Activated naive CD8-positive, alpha-beta T cell treated with anti-CD3 and anti-CD28 coated beads for 36 hours (primary cell): ENCODE data around the gene SDE2. TPM values are rescaled to one million over a fixed set of nuclear protein-coding genes. Genes with fewer than 3 reads are reported as not detected.
"Not testable (repeated sequence)": the region's sequence is repeated elsewhere in the genome, so short reads cannot be mapped to it uniquely, and the experiment has no call there.

Source experiments
- DNase-seq: peaks from one replicate; pipeline ENCODE4 v3.0.0; 2021
- H3K27ac Mint-ChIP-seq: one replicate; pipeline ENCODE4 v1.8.0; 2022; ENCODE audit warnings: mild to moderate bottlenecking, moderate library complexity, mixed read lengths
- H3K27me3 Mint-ChIP-seq: one replicate; pipeline ENCODE4 v1.8.0; 2022; ENCODE audit warnings: mild to moderate bottlenecking, mixed read lengths
- H3K36me3 Mint-ChIP-seq: one replicate; pipeline ENCODE4 v1.8.0; 2021; ENCODE audit warnings: mild to moderate bottlenecking, mixed read lengths
- H3K4me1 Mint-ChIP-seq: one replicate; pipeline ENCODE4 v1.8.0; 2021; ENCODE audit warnings: mixed read lengths
- H3K4me3 Mint-ChIP-seq: one replicate; pipeline ENCODE4 v1.8.0; 2022; ENCODE audit warnings: mild to moderate bottlenecking, moderate library complexity, mixed read lengths
- H3K9me3 Mint-ChIP-seq: one replicate; pipeline ENCODE4 v1.8.0; 2022; ENCODE audit warnings: mixed read lengths
- total RNA-seq, 2 experiments: library from RNA; stranded (reverse); gene quantifications; one replicate each; pipeline ENCODE4 v1.2.3, GENCODE V29; 2021

SDE2 gene
- total RNA-seq, 2 experiments from 2014 or later, result 20.0 to 21.2 TPM

DNA sequence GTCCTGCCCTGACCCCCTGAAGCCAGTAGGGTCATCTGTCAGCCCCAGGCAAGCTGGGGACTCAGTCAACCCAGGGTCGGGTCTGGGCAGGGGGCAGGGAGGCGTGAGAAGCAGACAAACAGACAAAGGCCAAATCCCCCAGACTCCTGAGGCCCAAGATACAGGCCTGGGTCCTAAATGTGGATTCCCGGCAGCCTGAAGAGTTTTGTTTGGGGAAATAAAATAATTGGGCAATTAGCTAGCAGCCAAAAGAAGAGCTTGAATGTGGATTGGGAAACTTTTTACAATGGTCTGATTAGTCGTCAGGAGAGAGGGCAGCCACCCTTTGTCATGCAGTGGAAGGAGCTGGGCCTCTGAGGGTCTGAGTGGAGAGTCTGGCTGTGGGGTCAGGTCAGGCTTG, 53.6 kb downstream of the SDE2 start:
- no peaks in the 10 kb centered on the region for H3K36me3 Mint-ChIP-seq
- DNase-seq, result no peak
- H3K4me1 Mint-ChIP-seq, result peaks cover 11% of the 10 kb centered on the region
- no peaks in the 10 kb centered on the region for H3K27me3 Mint-ChIP-seq
- no peak overlapping the region for H3K4me3 Mint-ChIP-seq
- no peaks in the 10 kb centered on the region for H3K9me3 Mint-ChIP-seq
- no peak overlapping the region for H3K27ac Mint-ChIP-seq

DNA sequence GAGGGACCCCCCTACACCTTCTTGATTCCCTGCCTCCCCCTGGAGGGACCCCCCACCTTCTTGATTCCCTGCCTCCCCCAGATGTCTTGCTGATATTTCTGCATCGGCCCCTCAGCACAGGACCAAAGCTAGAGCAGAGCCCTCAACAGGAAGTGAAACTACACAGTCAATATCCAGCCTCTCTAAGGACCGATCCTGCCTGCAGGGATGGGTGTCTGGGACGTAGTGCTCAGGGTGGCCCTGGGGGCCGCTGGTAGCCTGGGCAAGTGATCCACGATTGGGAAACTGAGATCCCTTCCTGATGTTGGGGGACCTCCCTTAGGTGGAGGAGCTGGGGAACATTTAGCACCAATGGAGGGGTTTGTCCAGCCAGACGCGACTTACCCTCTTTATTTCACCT, 54.2 kb downstream of the SDE2 start:
- no peaks in the 10 kb centered on the region for H3K9me3 Mint-ChIP-seq
- no peak overlapping the region for H3K4me3 Mint-ChIP-seq
- H3K27me3 Mint-ChIP-seq, result no peaks in the 10 kb centered on the region
- no peaks in the 10 kb centered on the region for H3K36me3 Mint-ChIP-seq
- H3K4me1 Mint-ChIP-seq, result peaks cover 11% of the 10 kb centered on the region
- no peak overlapping the region for H3K27ac Mint-ChIP-seq
- no peak for DNase-seq

DNA sequence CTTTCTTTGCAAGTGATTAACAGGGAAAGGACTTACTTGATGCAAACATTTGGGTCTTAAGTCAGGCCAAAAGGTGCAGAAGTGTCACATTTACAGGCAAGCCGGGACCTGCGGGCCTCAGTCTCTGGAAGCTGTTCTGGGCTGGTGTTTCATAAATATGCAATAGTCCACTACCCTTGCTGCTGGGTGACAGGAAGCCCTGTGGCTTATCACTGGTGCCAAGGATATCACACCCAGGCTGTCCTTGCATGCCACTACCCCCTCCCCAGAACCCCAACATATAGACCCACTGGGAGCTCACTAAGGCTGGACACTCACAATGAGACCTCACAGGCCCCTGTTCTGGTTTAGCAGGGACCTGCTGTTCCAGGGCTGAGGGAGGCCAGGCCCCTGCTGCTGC, 54.8 kb downstream of the SDE2 start:
- H3K4me1 Mint-ChIP-seq, result peaks cover 11% of the 10 kb centered on the region
- H3K27ac Mint-ChIP-seq, result no peak overlapping the region
- no peaks in the 10 kb centered on the region for H3K36me3 Mint-ChIP-seq
- no peak for DNase-seq
- H3K9me3 Mint-ChIP-seq, result no peaks in the 10 kb centered on the region
- no peaks in the 10 kb centered on the region for H3K27me3 Mint-ChIP-seq
- H3K4me3 Mint-ChIP-seq, result no peak overlapping the region

DNA sequence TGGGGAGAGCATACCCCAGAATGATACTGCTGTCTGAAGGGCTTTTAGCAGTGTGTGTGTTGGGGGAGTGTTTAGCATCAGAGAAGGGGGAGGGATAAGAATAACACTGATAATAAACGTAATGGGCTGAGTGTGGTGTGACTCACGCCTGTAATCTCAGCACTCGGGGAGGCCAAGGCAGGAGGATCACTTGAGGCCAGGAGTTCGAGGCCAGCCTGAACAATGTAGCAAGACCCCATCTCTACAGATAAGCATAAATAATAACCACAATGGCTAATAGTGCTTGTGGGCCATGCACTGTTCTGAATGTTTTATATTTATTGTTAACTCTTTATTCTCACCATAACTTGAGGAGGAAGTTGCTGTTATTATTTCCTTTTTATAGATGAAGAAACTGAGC, 55.6 kb downstream of the SDE2 start:
- Mint-ChIP-seq H3K4me3 (no peak overlapping the region), H3K4me1 (peaks cover 11% of the 10 kb centered on the region), H3K27me3 (no peaks in the 10 kb centered on the region), H3K27ac (no peak overlapping the region), H3K9me3 (no peaks in the 10 kb centered on the region), H3K36me3 (no peaks in the 10 kb centered on the region)
- no peak for DNase-seq

DNA sequence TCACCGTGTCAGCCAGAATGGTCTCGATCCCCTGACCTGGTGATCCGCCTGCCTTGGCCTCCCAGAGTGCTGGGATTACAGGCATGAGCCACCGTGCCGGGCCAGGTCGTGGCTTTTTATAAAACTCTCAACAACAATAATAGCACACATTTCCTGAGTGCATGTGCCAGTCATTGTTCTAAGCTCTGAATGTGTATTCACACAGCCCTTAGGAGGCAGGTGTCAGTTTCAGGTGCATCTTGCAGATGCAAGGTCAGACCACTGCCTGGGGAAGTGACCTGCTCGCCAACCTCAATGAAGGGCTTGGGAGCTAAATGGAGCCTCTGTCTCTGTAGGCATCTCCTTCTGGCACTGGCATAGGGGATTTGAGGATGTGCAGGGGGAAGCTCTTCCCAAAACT, 56.6 kb downstream of the SDE2 start:
- no peak for DNase-seq
- Mint-ChIP-seq H3K27me3 (no peaks in the 10 kb centered on the region), H3K27ac (no peak overlapping the region), H3K4me1 (peaks cover 11% of the 10 kb centered on the region), H3K4me3 (no peak overlapping the region), H3K9me3 (no peaks in the 10 kb centered on the region), H3K36me3 (no peaks in the 10 kb centered on the region)

DNA sequence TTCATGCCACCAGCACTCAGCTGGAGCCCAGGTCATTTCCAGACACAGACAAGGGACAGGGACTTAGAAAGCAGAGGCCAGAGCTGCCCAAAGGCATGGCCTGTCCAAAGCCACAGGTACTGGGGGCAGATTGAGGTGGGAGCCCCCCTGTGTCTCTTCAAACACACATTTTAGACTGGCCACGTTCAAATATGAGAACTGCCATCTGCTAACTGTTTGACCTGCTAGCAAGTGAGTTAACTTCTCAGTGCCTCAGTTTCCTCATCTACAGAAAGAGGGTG, 57.3 kb downstream of the SDE2 start:
- no peak overlapping the region for H3K27ac Mint-ChIP-seq
- no peak overlapping the region for H3K4me3 Mint-ChIP-seq
- DNase-seq, result no peak
- H3K27me3 Mint-ChIP-seq, result no peaks in the 10 kb centered on the region
- no peaks in the 10 kb centered on the region for H3K9me3 Mint-ChIP-seq
- H3K36me3 Mint-ChIP-seq, result no peaks in the 10 kb centered on the region
- peaks cover 11% of the 10 kb centered on the region for H3K4me1 Mint-ChIP-seq

DNA sequence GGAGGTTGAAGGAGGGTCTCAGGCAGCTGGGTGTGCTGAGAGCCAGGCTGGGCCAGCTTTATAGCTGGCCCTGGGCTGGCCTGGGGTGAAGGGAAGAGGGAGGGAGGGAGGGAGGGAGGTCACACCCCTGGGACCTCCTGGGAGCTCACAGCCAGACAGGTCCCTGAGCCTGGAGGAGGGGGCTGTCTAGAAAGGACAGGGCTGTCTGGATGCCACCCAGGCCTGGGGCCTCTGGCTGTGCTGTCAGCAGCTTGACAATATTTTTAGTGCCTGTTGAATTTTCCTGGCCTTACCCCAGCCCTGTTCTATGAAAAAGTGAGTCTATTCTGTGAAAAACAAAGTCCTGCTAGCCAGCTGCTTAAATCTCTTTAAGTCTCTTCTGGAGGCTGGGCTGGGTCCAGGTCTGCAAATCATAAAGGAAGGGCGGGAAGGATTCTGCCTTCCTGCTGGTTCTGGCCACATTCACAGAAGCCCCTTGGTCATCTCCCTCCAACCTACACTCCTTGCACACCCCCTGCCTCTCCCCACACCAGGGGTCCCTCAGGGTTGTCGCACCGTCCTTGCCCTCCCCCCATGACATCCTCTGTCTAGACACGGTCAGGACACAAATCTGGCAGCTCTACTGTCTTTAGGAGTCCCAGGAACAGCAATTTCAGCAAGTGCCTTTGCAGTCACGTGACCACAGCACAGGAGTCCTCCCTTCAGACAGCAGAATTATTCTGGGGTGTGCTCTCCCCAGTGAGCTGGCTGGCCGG, 57.8 kb downstream of the SDE2 start, which contains the start of gene LEFTY2:
TSS of gene LEFTY2 (minus strand) at position 34 of the 755 bp plus-strand sequence. CDS start 80 bp downstream, outside the sequence.
- Mint-ChIP-seq H3K4me1 (peaks cover 11% of the 10 kb centered on the region), H3K9me3 (no peaks in the 10 kb centered on the region), H3K27me3 (no peaks in the 10 kb centered on the region), H3K27ac (no peak within 1 kb of the TSS), H3K4me3 (no peak within 1 kb of the TSS), H3K36me3 (no peaks in the 10 kb centered on the region)
- DNase-seq, result no peak

DNA sequence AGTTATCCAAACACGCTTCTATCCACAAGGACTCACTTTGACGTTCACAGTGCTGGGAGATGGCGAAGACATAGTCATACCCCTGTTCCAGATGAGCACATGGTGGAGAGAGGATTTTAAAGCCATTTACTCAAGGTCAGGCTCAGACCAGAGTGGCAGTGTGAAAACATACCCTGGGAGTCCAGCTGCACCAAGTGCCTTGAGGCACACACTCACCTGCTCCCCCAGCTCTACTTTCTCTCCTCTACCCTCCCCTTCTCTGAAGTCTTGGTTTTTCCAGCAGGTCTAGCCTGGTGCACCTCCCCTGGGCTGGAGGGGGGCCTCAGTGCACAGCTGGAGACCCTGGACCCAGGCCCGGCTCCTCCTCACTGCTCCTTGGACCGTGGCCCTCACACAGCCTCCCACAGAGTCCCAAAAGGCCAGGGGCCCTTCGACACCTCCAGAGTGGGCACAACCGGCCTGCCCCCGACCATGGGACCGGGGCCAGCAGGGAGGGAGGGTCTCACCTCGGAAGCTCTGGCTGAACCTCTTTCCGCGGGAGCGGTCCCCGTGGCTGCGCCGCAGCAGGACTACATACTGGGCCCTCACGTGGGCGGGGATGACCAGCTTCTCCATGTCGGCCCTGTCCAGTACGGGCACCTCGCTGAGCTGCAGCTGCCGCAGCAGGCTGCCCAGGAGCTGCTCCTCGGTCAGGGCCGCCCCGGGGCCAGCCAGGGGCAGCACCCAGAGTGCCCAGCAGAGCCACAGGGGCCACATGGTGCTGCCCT, 58.6 kb downstream of the SDE2 start:
- Mint-ChIP-seq H3K9me3 (no peaks in the 10 kb centered on the region), H3K27ac (no peak overlapping the region), H3K36me3 (no peaks in the 10 kb centered on the region), H3K4me1 (peaks cover 11% of the 10 kb centered on the region), H3K27me3 (no peaks in the 10 kb centered on the region), H3K4me3 (no peak overlapping the region)
- DNase-seq, result no peak

DNA sequence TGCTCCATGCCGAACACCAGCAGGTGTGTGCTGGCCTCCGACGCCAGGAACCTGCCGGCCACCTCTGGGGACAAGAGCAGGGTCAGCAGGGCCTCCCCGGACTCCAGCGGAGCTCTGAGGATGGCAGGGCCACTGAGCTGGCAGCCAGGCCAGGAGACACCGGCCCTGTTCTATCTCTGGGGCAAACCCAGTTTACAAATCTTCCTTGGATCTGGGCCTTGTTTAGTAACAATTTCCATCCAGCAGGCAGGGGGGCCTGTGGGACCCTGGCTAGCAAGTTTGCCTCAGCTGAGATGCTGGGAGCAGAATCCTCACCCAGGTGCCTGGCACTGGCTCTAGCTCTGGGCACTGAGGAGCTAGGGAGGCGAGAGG, 59.2 kb downstream of the SDE2 start:
- not testable (repeated sequence) for H3K4me1 Mint-ChIP-seq, H3K27ac Mint-ChIP-seq, H3K27me3 Mint-ChIP-seq, H3K36me3 Mint-ChIP-seq, DNase-seq, H3K4me3 Mint-ChIP-seq, H3K9me3 Mint-ChIP-seq

DNA sequence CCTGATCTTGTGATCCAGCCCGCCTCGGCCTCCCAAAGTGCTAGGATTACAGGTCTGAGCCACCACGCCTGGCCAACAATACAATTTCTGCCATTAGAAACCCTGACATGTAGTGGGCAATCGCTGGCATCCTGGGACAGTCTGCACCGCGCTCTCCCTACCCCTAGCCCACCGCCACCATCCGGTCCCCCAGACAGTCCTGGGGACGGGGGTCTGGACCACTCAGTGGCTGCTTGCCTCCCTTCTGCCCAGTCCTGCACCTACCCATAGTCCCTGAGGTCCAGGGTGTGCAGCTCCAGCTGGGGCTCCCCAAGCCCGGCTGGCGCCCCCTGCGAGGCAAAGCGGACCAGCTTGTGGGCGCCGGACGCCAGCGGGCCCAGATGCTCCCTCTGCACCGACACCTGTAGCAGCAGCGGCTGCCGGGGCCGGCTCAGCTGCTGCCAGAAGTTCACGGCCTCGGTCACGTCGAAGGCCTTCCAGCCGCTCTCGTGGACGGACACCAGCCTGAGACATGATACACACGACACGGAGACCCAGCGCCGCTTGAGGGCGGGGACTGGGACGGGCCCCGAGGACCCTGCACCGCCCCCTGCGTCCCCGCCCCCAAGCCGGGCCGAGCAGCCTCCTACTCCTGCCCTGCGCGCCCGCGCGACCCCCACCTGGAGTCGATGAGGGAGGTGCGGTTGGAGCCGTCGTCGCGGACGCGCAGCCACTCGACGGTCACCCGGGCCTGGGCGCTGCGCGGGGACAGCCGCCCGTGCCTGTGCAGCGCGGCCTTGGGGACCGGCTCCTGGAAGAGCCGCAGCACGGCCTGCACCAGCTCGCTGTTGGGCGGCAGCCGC, 59.8 kb downstream of the SDE2 start:
- H3K4me1 Mint-ChIP-seq, H3K4me3 Mint-ChIP-seq, DNase-seq, H3K36me3 Mint-ChIP-seq, H3K27ac Mint-ChIP-seq, H3K9me3 Mint-ChIP-seq, H3K27me3 Mint-ChIP-seq: not testable (repeated sequence)

DNA sequence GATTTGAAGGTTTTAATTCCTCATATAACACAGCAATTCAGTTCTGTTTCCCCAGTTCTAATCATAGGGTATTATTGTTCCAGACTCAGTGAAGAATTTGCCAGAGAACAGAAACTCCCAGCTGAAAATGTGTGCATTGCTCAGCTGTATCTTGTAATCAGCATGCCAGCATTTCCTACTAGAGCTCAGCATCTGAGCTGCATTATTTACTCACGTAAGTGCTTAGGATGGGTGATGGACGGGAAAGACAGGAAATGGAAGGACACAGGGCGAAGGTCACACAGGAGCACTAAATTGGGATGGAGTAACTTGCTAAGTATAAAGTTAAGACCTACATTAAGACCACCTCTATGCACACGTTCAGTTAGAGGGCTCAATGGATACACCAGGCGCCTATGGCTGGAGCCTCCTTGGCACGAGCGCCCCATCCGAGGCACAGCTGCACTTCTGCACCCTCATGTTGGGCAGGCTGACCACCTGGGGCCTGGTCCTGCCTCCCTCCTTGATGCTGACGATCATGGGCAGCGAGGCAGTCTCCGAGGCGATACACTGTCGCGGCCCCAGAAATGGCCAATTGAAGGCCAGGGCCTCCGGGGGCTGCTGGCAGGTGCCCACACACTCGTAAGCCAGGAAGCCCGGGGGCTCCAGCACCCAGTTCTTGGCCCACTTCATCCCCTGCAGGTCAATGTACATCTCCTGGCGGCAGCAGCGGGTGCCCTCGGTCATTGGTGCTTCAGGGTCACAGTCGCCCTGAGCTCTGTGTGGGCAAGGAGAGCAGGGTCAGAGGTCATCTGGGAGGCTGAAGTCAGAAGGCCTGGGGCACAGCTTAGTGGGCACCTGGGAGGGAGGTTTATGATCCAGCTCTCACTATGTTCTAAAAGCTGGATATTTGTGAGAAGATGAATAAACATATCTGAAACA, 61.8 kb downstream of the SDE2 start:
- DNase-seq, result no peak
- Mint-ChIP-seq H3K4me1 (no peaks in the 10 kb centered on the region), H3K27ac (no peak overlapping the region), H3K9me3 (no peaks in the 10 kb centered on the region), H3K27me3 (no peaks in the 10 kb centered on the region), H3K36me3 (no peaks in the 10 kb centered on the region), H3K4me3 (no peak overlapping the region)

DNA sequence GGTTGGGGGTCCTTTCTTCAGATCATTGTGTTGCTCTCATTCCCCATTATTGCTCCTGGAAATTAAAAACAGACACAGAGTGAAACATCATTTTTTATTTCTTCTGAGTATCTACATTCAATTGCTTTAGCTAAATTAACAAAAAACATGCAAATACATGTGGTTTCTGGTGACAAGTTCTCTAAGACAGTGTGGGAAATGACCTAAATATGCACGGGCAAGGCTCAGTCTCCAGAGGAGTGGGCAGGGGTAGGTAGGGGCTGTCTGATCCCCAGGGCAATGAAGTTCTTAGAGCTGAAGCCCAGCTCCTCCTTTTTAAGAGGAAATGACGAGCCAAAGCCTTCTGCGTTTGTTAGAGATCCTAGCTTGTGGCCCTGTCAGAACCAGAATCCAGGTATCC, 62.6 kb downstream of the SDE2 start:
- Mint-ChIP-seq H3K27ac (no peak overlapping the region), H3K36me3 (no peaks in the 10 kb centered on the region), H3K4me3 (no peak overlapping the region), H3K27me3 (no peaks in the 10 kb centered on the region), H3K9me3 (no peaks in the 10 kb centered on the region), H3K4me1 (no peaks in the 10 kb centered on the region)
- DNase-seq, result no peak

DNA sequence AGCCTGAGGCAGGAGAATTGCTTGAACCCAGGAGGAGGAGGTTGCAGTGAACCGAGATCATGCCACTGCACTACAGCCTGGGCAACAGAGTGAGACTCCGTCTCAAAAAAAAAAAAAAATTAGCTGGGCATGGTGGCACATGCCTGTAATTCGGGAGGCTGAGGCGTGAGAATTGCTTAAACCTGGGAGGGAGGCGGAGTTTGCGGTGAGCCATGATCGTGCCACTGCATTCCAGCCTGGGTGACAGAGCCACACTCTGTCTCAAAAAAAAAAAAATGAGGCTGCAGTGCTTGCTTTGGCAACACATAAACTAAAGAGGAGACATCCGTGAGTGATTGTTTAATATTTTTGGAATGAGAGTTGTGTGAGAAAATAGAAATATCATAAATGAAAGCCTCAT, 63.1 kb downstream of the SDE2 start:
- H3K36me3 Mint-ChIP-seq, H3K4me3 Mint-ChIP-seq, H3K27me3 Mint-ChIP-seq, H3K9me3 Mint-ChIP-seq, DNase-seq, H3K27ac Mint-ChIP-seq, H3K4me1 Mint-ChIP-seq: not testable (repeated sequence)

DNA sequence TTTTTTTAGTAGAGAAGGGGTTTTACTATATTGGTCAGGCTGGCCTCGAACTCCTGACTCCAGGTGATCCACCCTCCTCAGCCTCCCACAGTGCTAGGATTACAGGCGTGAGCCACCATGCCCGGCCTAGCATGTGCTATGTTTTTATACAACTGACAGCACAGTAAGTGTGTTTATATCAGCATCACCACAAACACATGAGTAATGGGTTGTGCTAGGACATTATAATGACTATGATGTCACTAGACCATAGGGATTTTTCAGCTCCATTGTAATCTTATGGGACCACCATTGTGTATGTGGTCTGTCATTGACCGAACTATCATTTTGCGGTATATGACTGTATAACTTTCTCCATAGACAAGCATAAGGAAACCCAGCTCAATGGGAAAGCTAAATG, 64.4 kb downstream of the SDE2 start:
- no peaks in the 10 kb centered on the region for H3K36me3 Mint-ChIP-seq
- no peak overlapping the region for H3K4me3 Mint-ChIP-seq
- DNase-seq, result no peak
- no peaks in the 10 kb centered on the region for H3K27me3 Mint-ChIP-seq
- H3K9me3 Mint-ChIP-seq, result no peaks in the 10 kb centered on the region
- H3K27ac Mint-ChIP-seq, result no peak overlapping the region
- no peaks in the 10 kb centered on the region for H3K4me1 Mint-ChIP-seq

DNA sequence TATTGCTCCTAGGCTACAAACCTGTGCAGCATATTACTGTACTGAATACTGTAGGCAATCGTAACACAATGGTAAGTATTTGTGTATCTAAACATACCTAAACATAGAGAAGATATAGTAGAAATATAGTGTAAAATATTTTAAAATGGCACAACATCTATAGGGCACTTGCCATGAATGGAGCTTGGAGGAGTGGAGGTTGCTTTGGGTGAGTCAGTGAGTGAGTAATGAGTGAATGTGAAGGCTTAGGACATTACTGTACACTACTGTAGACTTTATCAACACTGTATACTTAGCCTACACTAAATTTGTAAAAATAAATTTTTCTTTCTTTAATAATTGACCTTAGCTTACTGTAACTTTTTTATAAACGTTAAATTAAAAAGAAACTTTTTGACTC, 66.1 kb downstream of the SDE2 start:
- Mint-ChIP-seq H3K4me1 (peaks cover 13% of the 10 kb centered on the region), H3K36me3 (no peaks in the 10 kb centered on the region), H3K9me3 (no peaks in the 10 kb centered on the region)

More for the DNA sequence above, 66.1 kb downstream of the SDE2 start:
- no peaks in the 10 kb centered on the region for H3K27me3 Mint-ChIP-seq
- H3K4me3 Mint-ChIP-seq, result no peak overlapping the region
- no peak overlapping the region for H3K27ac Mint-ChIP-seq
- DNase-seq, result no peak
